ENCODE results near the gene PLK5.
"Not testable (repeated sequence)": the region's sequence is repeated elsewhere in the genome, so short reads cannot be mapped to it uniquely, and the experiment has no call there.

The PLK5 gene

GRCh38 chr19:1527650-1528309 is 3.9 kb downstream of the PLK5 start:
- no peak for TF ChIP-seq CTCF (IDR thresholded peaks at IDR 0.05; ENCODE audit: extremely low read depth, insufficient read depth, missing control alignments)
- no peak for DNase-seq (ENCODE audit: low spot score)
- in situ Hi-C loops (cut with MboI; ENCODE audit: low pct_unique_long_range_greater_than_20kb, low sequenced_read_pairs, unreplicated experiment) = no loop called here

GRCh38 chr19:1528596-1529429 is 4.9 kb downstream of the PLK5 start:
- in situ Hi-C loops (cut with MboI; ENCODE audit: low pct_unique_long_range_greater_than_20kb, low sequenced_read_pairs, unreplicated experiment) = no loop called here
- no peak for TF ChIP-seq CTCF (IDR thresholded peaks at IDR 0.05; ENCODE audit: extremely low read depth, insufficient read depth, missing control alignments)
- DNase-seq (ENCODE audit: low spot score) = no peak

GRCh38 chr19:1529430-1529816 is 5.5 kb downstream of the PLK5 start:
- in situ Hi-C loops (cut with MboI; ENCODE audit: low pct_unique_long_range_greater_than_20kb, low sequenced_read_pairs, unreplicated experiment) = no loop called here
- DNase-seq (ENCODE audit: low spot score) = no peak
- no peak for TF ChIP-seq CTCF (IDR thresholded peaks at IDR 0.05; ENCODE audit: extremely low read depth, insufficient read depth, missing control alignments)

- in situ Hi-C loops (cut with MboI; ENCODE audit: low pct_unique_long_range_greater_than_20kb, low sequenced_read_pairs, unreplicated experiment); DNase-seq (ENCODE audit: low spot score): not testable (repeated sequence)
These were observed 7.0 kb downstream of the PLK5 start for GRCh38 chr19:1530856-1531255.

- in situ Hi-C loops (cut with MboI; ENCODE audit: low pct_unique_long_range_greater_than_20kb, low sequenced_read_pairs, unreplicated experiment) = no loop called here
- TF ChIP-seq CTCF (IDR thresholded peaks at IDR 0.05; ENCODE audit: extremely low read depth, insufficient read depth, missing control alignments) = no peak
- no peak for DNase-seq (ENCODE audit: low spot score)
These were observed 7.7 kb downstream of the PLK5 start for GRCh38 chr19:1531587-1531986.

GRCh38 chr19:1532003-1532402 is 8.1 kb downstream of the PLK5 start:
- in situ Hi-C loops (cut with MboI; ENCODE audit: low pct_unique_long_range_greater_than_20kb, low sequenced_read_pairs, unreplicated experiment) = no loop called here
- TF ChIP-seq CTCF (IDR thresholded peaks at IDR 0.05; ENCODE audit: extremely low read depth, insufficient read depth, missing control alignments) = no peak
- no peak for DNase-seq (ENCODE audit: low spot score)

GRCh38 chr19:1533510-1534150 is 9.8 kb downstream of the PLK5 start:
- in situ Hi-C loops (cut with MboI; ENCODE audit: low pct_unique_long_range_greater_than_20kb, low sequenced_read_pairs, unreplicated experiment) = no loop called here
- TF ChIP-seq CTCF (IDR thresholded peaks at IDR 0.05; ENCODE audit: extremely low read depth, insufficient read depth, missing control alignments) = no peak
- no peak for DNase-seq (ENCODE audit: low spot score)

Data from GM13977 (cell line).